HG03571 (cell line): ENCODE results near the gene NCEH1.
A peak's percentile ranks its signal among the peaks of the same experiment; 100 is the strongest.
"Not testable (repeated sequence)": the region's sequence is repeated elsewhere in the genome, so short reads cannot be mapped to it uniquely, and the experiment has no call there.

ENCODE experiments used
- ATAC-seq: cut with Tn5 transposase; IDR thresholded peaks from one replicate; pipeline ENCODE4 v1.9.1; 2021; ENCODE audit not compliant: unreplicated experiment

Gene NCEH1

DNA sequence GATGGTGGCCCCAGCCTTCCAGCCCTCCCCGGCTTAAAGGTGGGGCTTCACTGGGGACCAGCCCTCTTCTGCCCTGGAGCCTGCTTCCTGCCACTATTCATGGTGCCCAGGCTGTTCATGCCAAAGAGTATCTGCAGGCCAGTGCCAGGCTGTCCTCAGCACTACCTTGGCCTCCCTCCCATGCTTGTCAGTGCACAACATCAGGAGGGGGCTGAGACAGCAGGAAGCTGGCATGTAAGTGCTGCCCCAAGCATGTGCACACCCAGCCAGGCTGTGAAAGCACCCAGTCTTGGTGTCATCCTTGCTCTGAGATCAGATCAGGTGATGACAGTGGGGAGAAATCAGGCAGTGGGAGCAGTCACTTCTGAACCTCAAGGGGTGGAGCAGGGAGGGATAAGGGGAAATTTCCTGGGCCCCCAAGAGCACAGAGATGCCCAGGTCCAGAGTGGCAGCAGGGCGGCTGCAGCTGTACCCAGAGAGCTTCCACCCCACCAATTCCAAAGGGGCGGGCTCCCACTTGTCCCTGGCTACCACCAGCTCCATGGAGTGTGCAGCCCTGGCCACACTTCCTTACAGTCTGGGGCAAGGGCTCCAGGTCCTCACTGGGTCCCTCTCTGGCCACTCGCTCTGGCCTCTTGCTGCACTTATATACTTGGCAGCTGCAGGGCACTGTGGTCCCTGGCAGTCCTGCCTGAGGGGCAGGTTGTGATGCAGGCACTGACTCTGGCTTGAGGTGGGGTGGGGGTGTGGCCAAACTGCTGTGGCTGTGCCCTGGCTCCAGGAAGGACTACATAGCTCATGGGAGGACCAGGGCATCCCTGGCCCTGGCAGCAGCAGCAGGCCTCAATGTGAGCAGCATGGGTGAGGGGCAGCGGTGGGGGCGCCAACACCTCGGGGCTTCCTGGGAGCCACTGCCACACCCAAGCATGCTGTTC is 96.3 kb downstream of the NCEH1 start:
- no peak for ATAC-seq

DNA sequence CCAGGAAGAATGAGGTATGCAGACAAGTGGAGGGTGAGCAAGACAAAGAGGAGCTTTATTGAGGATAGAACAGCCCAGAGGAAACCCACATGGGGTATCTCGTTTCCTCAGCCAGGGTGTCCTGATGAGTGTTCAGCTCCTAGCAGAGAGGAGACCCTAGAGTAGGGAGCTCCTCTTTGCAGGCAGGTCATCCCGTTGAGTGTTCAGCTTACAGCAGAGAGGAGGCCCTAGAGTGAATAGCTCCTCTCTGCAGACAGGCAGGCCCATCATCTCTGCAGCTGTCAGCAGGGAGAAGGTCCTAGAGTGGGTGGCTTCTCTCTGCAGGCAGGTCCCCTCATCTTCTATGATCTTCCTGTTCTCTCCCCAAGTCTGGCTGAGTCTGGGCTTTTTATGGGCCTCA is 97.0 kb downstream of the NCEH1 start:
- ATAC-seq: no peak

DNA sequence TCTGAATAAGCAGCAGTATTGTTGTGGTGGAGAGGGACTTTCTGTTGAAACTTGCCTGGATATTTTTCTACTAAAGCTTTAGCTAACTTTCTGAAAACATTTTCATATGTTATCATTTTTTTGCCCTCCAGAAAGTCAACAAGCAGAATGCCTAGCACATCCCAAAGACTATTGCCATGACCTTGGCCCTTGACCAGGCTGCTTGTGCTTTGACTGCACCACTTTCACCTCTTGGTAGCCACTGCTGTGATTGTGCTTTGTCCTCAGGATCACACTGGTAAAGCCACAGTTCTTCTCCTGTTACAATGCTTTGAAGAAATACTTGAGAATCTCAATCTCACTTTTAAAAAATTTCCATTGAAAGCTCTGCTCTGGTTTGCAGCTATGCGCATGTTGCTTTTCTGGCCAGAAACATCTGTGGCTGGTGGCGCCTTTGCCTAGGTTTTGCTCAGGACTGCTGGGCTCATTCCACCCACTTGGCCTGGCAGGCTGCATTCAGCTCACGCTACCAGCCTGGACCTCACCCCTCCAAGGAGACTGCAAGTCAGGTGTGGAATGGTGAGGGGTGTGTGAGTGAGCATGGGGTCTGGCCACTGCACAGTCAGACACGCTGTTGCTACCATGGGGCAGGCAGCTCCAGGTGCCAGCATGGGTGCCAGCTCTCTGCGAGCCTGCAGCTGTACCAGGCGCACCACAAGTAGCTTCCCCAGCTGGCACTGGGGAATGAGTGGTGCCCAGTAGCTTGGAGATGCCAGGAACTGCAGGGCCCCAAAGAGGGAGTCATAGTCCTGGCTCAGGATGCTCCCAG is 97.8 kb downstream of the NCEH1 start:
- no peak for ATAC-seq

- ATAC-seq: no peak
Measured at GRCh38 chr3:172609750-172610149, 101.1 kb downstream of the NCEH1 start.

GRCh38 chr3:172608575-172608974 is 102.3 kb downstream of the NCEH1 start:
- ATAC-seq: no peak

GRCh38 chr3:172607305-172608121 is 103.4 kb downstream of the NCEH1 start:
- no peak for ATAC-seq

DNA sequence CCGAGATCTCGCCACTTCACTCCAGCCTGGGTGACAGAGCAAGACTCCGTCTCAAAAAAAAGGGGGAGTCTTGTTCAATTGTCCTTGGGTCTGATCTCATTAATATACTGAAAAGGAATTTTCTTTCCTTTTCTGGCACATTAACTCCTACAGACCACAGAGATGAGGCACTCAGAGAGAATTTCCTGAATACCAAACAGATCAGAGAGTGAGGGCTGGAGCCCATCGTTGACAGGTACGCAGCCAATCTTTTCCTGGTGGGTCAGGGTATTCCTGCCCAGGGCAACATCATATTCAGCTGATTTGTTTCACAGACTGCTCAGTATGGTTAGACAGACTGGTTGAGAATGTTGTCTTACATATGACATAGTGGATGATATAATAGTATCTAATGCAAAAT is 104.8 kb downstream of the NCEH1 start:
- no peak for ATAC-seq

GRCh38 chr3:172604895-172605646 is 105.8 kb downstream of the NCEH1 start:
- ATAC-seq: no peak

DNA sequence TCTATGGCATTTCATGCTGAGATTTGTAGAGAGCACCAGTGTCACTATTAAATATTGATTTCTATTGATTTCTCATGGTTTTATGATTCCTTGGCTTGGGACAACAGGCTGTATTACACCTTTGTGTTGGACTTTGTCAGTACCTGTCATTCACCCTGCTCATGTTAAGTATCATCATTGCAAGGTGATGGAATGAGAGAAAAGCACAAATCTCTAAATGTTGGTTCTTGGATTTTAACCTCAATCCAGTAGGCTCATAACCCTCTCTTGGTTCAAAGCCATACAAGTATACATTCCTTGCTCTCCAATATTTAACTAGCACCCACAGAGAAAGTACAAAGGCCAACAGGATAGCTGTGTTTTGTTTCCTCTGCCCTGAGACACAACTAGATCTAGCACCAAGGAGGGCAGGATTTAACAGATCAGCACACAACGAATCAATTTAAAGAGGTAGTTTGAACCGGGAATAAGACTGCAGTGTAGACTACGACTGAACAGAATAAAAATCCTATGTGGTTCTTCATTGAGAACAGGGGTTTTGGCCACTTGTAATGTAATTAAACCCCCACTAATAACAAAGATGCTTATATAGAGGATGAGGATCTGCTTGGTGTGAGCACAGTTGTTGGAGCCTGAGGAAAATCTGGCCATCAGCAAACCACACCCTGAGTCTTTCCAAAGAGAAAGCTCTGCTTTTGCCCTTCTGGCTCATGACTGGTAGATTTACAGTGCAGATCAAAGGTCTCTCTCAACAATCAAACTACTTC is 109.6 kb downstream of the NCEH1 start:
- ATAC-seq: no peak

DNA sequence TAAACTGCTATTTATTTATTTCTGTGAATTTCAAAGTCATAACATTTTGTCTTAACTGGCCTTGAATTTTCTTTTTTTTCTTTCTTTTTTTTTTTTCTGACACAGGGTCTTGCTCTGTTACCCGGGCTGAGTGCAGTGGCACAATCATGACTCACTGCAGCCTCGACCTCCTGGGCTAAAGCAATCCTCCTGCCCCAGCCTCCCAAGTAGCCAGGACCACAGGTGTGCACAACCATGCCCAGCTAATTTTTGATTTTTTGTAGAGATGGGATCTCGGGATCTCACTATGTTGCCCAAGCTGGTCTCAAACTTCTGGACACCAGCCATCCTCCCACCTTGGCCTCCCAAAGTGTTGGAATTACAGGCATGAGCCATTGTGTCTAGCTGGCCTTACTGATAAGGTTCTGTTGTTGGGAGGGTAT is 110.2 kb downstream of the NCEH1 start:
- ATAC-seq: no peak

DNA sequence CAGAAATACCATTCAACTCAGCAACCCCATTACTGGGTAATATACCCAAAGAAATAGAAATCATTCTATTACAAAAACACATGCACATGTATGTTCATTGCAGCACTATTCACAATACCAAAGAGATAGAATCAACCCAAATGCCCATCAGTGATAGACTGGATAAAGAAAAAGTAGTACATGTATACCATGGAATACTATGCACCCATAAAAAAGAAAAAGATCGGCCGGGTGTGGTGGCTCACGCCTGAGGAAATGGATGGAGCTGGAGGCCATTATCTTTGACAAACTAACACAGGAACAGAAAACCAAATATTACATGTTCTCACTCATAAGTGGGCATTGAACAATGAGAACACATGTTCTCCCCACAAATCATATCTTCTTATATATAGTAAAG is 112.0 kb downstream of the NCEH1 start:
- ATAC-seq: no peak

GRCh38 chr3:172596394-172596706 is 114.5 kb downstream of the NCEH1 start:
- ATAC-seq: no peak

DNA sequence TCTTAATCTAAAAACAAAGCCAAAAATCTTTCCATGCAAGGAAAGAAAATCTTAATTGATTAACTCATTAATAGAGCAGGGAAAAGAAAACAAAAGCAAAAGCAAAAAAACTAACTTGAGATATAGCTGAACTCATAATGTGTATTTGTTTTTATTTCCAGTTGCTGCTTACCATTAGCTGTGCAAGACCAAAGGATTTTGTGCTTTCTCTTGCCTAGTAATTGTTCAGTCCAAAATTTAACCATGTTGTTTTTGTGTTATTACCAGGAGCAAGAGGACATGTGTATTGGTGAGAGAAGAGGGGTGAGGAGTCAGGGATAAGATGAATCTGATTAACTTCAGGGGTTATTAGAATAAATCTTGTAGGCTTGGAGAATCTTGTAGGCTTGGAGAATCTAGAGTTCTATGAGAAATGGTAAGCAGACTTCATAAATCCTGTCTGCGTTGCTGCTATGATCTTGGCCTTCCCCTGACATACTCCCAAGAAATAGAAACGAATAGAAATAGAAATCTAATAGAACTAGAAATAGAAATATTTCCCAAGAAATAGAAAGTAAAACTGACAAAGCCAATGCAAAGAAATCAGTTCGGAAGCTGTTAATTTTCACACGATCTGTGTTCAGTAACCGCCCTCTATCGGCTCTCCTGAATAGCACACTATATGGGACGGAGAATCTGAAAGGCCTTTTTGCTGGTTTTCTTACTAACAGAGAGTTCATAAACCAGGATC is 115.0 kb downstream of the NCEH1 start:
- ATAC-seq: peak; percentile 32

DNA sequence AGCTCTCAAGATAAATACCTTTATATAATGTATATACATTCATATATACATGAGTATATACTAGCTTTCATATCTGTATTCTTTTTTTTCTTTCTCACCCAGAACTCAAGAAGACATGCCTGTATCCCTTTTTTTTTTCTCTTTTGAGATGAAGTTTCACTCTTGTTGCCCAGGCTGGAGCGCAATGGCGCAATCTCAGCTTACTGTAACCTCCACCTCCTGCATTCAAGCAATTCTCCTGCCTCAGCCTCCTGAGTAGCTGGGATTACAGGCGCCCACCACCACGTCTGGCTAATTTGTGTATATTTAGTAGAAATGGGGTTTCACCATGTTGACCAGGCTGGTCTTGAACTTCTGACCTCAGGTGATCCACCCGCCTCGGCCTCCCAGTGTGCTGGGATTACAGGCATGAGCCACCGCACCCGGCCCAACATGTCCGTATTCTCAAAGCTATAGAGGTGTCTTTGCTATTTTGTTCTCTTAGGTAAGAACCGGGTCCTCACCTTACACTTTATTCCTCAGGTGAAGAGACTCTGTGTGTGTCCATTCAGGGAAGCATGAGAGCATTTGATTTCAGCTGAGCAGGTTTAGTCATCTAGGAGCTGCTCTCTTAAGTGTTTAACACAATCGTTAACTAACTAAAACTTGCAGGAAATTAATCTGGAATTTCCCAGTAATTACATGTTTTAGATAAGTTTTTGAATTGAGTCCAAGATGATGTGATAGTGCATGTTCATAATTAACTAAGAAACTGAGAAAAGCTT is 115.8 kb downstream of the NCEH1 start:
- ATAC-seq: not testable (repeated sequence)

GRCh38 chr3:172592898-172593669 is 117.8 kb downstream of the NCEH1 start:
- no peak for ATAC-seq

DNA sequence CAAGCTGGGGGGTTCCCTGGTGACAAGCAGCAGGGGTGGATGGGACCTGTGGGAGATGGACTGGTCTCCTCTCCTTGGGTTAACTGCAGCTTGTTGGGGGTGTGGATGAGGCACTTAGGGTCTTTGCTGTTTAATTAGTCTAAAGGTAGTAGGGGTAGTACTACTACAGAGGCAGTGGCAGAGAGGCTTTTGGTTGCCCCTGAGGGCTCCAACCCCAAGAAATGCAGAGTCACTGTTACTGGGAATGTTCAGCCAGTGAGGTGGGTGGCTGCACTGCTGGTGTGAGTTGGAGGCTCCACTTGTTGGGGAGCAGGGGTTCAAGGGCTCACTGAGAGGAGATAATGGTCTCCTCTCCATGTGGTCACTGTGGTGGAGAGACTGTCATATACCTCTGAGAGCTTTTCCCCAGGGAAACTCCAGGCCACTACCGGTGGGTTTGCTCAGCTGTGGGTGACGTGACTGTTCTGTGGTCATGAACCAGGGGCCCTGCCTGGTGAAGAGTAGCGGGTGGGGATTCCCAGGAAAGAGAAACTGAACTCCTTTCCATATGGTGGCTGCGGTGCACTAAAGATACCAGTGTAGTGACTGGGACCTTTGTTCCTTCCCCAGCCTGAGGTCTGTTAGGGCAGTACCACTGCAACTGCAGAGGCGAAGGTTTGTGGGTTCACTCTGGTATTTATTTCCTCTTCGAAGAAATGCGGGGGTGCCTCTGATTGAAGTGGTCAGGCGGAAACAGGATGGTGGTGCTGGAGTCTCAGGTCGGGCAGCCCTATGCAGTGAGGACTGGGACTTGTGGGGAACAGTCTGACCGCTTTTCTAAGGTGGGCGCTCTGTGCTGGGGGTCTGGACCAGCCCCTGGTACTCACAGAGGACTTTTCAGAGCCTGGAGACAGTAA is 118.7 kb downstream of the NCEH1 start:
- ATAC-seq: peak; percentile 88

DNA sequence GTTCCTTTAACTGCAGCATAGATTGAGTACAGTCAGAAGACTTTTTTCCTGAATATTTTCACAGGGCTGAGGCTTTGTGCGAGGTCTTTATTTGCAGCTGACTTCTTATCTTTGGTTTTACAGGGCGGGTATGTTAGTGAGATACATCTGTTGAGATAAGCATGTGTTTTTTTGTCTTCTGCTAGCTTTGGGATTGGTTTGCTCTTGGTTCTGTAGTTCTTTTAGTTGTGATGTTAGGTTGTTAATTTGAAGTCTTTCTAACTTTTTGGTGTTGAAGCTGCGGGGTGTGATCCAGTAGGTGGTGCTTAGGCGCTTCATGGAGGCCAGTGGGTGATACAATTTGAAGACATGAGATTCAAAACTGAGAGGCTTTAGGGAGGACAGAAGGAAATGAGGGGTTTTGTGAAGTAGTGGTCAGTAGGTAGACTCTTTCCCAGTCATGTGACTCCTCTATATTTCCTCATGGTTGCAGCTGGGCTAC is 119.7 kb downstream of the NCEH1 start:
- no peak for ATAC-seq
